Measurements from ENCODE around the gene COL6A1. TPM values are rescaled to one million over a fixed set of nuclear protein-coding genes. Genes with fewer than 3 reads are reported as not detected.

Gene COL6A1
- total and polyA plus RNA-seq, 2 of the 4 experiments (the other 2 are of a cell fraction) = 173 to 1,578 TPM

GRCh38 chr21:46017695-46018094, 36.1 kb downstream of the COL6A1 start:
- Histone ChIP-seq H3K27me3 (ENCODE audit: control insufficient read depth, insufficient read depth, low read length) (peaks cover 3% of the 10 kb centered on the region), H3K4me3 (ENCODE audit: insufficient read depth, low read depth, low read length) (no peak overlapping the region), H3K27ac (ENCODE audit: insufficient read depth, low read length) (no peak overlapping the region), H2BK15ac (ENCODE audit: low read depth, low read length) (no peak overlapping the region), H2BK20ac (ENCODE audit: low read depth, low read length) (no peak overlapping the region), H2BK5ac (ENCODE audit: low read depth, low read length, poor library complexity, severe bottlenecking) (no peak overlapping the region), H3K79me1 (ENCODE audit: low read depth in 1 of 2, low read length in 2 of 2) (no peaks in the 10 kb centered on the region), H2AK5ac (ENCODE audit: low read depth, low read length) (no peak overlapping the region), H3K9me1 (ENCODE audit: insufficient read depth, low read length) (0 out of 2 replicates have a peak, but pooled peaks cover 5% of the 10 kb centered on the region), H4K91ac (ENCODE audit: insufficient read depth, low read depth, low read length) (no peak overlapping the region), H2AFZ (replicated peaks; ENCODE audit: low read length, poor library complexity) (no peak overlapping the region), H3K9me3 (ENCODE audit: control insufficient read depth, insufficient read depth, low read length) (no peaks in the 10 kb centered on the region), H3K36me3 (ENCODE audit: control insufficient read depth, insufficient read depth, low read length) (no peaks in the 10 kb centered on the region), H3K4ac (ENCODE audit: low read depth, low read length) (no peak overlapping the region), H3K56ac (ENCODE audit: extremely low read depth, insufficient read depth, low read length) (no peak overlapping the region), H4K20me1 (ENCODE audit: insufficient read depth, low read length) (no peaks in the 10 kb centered on the region), H4K8ac (ENCODE audit: low read depth in 2 of 2, low read length in 2 of 2) (no peak overlapping the region), H3K4me2 (ENCODE audit: low read depth, low read length) (no peak overlapping the region), H3K23ac (ENCODE audit: low read depth, low read length) (no peak overlapping the region), H3K4me1 (ENCODE audit: control insufficient read depth, insufficient read depth, low read length) (no peaks in the 10 kb centered on the region; the same call in 1 of the 2 replicates), H3K14ac (replicated peaks; ENCODE audit: low read depth, low read length) (no peak overlapping the region), H2BK120ac (ENCODE audit: low read depth, low read length) (no peak overlapping the region), H4K5ac (ENCODE audit: low read depth, low read length) (no peak overlapping the region), H3K18ac (ENCODE audit: low read depth, low read length) (no peak overlapping the region), H2AK9ac (replicated peaks; ENCODE audit: low read depth, low read length, poor library complexity) (no peak overlapping the region), H3K9ac (ENCODE audit: low read depth, low read length) (no peak overlapping the region)
- dilution Hi-C loops (cut with HindIII; ENCODE audit: low sequenced_read_pairs, unreplicated experiment) (no loop called here), intact Hi-C loops (cut with micrococcal nuclease) (no loop called here), in situ Hi-C loops (cut with MboI; ENCODE audit: low sequenced_read_pairs) (no loop called here)
- CTCF ChIA-PET = no interaction called here
- DNase-seq = no peak
- no TSS peak for BruUV-seq (replicated peaks)
- WGBS, 2 experiments (ENCODE audit: extremely low coverage in 2 of 2, insufficient read length in 1 of 2) = 100% methylated on average over 2 of the region's 4 CpGs; no CpG with 5 or more reads in 1 of the 2 experiments
- POLR2A ChIA-PET (ENCODE audit: unreplicated experiment) = interaction anchor here (0.7 kb wide), 1 partner anchor 61 kb away, joined by 6 read pairs; no protein-coding TSS in a partner anchor
- TF ChIP-seq MAZ (IDR thresholded peaks at IDR 0.05; ENCODE audit: borderline replicate concordance, low read depth, low read length) (no peak), MAFK (IDR thresholded peaks at IDR 0.05; ENCODE audit: low read depth, low read length) (no peak), BHLHE40 (IDR thresholded peaks at IDR 0.05; ENCODE audit: low read depth, low read length) (no peak), FOS (IDR thresholded peaks at IDR 0.05; ENCODE audit: low read depth, low read length) (no peak), ELK1 (IDR thresholded peaks at IDR 0.05; ENCODE audit: borderline replicate concordance, low read depth, low read length) (no peak), NFE2L2 (IDR thresholded peaks at IDR 0.05; ENCODE audit: low read depth, low read length) (no peak), RCOR1 (IDR thresholded peaks at IDR 0.05; ENCODE audit: insufficient replicate concordance, low read length) (no peak), SMC3 (IDR thresholded peaks at IDR 0.05; ENCODE audit: low read depth, low read length) (no peak), CTCF (conservative IDR thresholded peaks at IDR 0.05; ENCODE audit: low read depth, low read length) (no peak), CEBPB (IDR thresholded peaks at IDR 0.05; ENCODE audit: low read depth, low read length) (no peak), USF2 (IDR thresholded peaks at IDR 0.05; ENCODE audit: low read depth, low read length) (no peak)
- no peak for ATAC-seq (ENCODE audit: low read depth)

Data from IMR-90 (cell line).